ENCODE results near the gene LMF1.

- TF ChIP-seq, protein P1, sequence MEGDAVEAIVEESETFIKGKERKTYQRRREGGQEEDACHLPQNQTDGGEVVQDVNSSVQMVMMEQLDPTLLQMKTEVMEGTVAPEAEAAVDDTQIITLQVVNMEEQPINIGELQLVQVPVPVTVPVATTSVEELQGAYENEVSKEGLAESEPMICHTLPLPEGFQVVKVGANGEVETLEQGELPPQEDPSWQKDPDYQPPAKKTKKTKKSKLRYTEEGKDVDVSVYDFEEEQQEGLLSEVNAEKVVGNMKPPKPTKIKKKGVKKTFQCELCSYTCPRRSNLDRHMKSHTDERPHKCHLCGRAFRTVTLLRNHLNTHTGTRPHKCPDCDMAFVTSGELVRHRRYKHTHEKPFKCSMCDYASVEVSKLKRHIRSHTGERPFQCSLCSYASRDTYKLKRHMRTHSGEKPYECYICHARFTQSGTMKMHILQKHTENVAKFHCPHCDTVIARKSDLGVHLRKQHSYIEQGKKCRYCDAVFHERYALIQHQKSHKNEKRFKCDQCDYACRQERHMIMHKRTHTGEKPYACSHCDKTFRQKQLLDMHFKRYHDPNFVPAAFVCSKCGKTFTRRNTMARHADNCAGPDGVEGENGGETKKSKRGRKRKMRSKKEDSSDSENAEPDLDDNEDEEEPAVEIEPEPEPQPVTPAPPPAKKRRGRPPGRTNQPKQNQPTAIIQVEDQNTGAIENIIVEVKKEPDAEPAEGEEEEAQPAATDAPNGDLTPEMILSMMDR (IDR thresholded peaks at IDR 0.05): no peak
- no peak for TF ChIP-seq EZH2 (IDR thresholded peaks at IDR 0.05; ENCODE audit: borderline replicate concordance, insufficient read depth, low read depth, low read length, poor library complexity, severe bottlenecking)
Observed at GRCh38 chr16:923184-923583, 47.6 kb downstream of the LMF1 start.

Measured in B cell (primary cell).